GM18951 (cell line): Measurements from ENCODE around the gene WDCP.

Experiments
- POLR2A ChIP-seq: IDR thresholded peaks from 4 replicates; pipeline ENCODE4 v1.6.1; 2011; ENCODE audit warnings: mild to moderate bottlenecking; ENCODE audit not compliant: insufficient read length, insufficient read depth; ENCODE audit errors: extremely low read depth
- in situ Hi-C: fragments of 300-500 bp; cut with MboI; formaldehyde crosslinking; loops from one replicate; pipeline ENCODE4 v1.12.0; 2022; ENCODE audit warnings: low sequenced_read_pairs, mixed read lengths, inconsistent platforms; ENCODE audit not compliant: unreplicated experiment

The WDCP gene

DNA sequence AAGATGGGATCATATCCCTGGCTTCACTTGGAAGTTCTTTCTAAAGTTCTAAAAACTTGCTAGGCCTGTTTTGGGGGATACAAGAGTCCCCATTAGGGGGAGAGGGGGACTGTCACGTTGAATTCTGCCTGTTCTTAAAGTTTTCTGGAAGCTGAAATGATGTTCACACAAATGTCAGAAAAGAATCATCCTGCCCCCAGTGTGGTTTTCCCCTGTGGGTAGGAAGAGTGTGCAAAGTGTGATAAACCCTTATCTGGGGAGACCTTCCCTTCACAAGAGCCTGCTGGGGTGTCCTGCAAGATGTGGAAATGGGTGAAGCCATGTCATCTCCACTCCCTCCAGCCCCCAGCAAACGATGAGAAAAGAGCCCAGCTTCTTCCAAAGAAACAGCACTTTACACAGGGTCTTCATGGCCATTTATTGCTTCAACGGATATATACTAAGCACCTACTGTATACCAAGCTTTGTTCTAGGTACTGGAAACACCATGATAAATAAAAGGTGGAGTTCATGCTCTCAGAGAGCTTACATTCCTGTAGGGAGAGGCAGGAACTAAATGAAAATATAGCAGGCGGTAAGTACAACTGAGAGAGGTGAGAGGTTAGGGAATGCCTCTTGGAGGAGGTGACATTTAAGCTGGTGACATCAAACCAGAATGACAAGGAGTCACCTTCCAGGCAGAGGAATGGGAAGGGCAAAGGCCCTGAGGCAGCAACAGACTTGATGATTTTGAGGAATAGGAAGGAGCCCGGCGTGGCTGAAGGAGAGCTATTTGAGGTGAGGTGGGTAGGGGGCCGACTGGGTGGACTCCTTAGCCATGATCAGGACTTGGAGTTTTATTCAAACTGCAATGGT, 35.7 kb downstream of the WDCP start:
- TF ChIP-seq POLR2A, result no peak
- in situ Hi-C loops, result no loop called here

GRCh38 chr2:24010477-24011249, 36.5 kb downstream of the WDCP start:
- TF ChIP-seq POLR2A, result no peak
- in situ Hi-C loops, result no loop called here

DNA sequence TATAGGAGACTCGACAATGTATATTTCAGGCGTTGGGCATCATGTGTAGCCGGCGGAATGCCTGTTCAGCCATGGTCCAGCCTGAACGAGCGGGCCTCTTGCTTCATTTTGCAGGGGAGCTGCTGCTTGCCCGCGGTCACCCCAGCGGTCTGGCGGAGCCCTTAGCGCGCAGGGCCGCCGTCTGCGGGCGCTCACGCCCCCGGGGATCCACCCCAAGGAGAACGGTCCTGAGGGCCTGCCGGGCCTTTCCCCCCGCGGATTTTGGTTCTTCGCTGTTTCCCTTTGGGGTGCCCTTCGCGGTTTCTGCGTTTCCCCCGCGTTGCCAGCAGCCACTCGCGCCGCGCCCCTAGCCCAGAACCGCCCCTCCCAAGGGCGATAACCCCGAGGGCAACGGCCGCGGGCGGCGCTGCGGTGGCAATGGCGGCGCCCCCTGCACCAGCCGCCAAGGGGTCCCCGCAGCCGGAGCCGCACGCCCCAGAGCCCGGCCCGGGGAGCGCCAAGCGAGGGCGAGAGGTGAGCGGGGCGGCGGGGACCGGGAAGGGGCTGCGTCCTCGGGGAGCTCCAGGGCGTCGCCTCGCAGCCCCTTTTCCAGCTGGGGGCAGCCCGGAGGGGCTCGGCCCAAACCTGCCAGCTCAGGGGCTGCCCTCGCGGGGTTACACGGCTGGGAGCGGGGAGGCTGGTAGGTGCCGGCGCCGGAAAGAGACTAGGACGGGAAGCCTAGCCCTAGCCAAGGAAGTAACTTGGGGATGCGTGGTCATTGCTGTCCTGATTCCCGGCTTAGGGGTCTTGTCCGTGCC, 37.3 kb downstream of the WDCP start, which contains the start of gene MFSD2B:
Gene MFSD2B, plus strand, starts transcription at position 406 of the 797 bp plus-strand sequence. Its CDS starts 12 bp downstream, at position 418.
- in situ Hi-C loops, result no loop called here
- TF ChIP-seq POLR2A, result no peak

DNA sequence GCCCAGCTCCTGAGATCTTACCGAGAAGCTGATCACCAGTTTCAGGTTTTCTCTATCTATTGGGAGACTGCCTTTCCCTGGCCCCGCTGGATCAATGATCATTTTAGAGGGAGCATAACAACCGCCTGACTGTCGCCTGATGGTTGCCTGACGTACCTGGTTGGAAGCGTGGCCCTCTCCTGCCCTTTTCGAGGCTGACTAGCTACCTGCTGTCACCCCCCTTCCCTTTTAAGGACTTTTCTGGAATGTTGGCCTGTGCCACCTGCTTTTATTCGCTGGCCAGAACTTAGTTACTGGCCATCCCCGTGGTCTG, 37.9 kb downstream of the WDCP start:
- in situ Hi-C loops, result no loop called here
- TF ChIP-seq POLR2A, result no peak

GRCh38 chr2:24008672-24009366, 38.4 kb downstream of the WDCP start:
- in situ Hi-C loops, result no loop called here
- TF ChIP-seq POLR2A, result no peak

DNA sequence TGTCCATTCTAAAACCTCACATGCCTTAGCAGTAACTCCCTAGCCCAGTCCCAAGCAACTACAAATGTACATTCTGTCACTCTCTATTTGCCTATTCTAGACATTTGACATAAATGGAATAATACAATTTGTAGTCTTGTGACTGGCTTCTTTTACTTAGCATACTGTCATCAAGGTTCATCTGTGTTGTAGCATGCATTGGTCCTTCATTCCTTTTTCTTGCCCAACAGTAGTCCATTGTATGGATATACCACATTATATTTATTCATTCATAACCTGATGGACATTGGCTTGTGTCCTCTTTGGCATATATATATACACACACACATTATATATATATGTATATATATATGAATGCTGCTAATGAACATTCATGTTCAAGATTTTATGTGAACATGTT, 39.5 kb downstream of the WDCP start:
- TF ChIP-seq POLR2A, result no peak
- in situ Hi-C loops, result no loop called here

- no peak for TF ChIP-seq POLR2A
- in situ Hi-C loops, result no loop called here
Measured at GRCh38 chr2:23994567-23994966, 52.6 kb downstream of the WDCP start.

- no peak for TF ChIP-seq POLR2A
- in situ Hi-C loops, result no loop called here
Measured at GRCh38 chr2:23993736-23994269, 53.4 kb downstream of the WDCP start.

DNA sequence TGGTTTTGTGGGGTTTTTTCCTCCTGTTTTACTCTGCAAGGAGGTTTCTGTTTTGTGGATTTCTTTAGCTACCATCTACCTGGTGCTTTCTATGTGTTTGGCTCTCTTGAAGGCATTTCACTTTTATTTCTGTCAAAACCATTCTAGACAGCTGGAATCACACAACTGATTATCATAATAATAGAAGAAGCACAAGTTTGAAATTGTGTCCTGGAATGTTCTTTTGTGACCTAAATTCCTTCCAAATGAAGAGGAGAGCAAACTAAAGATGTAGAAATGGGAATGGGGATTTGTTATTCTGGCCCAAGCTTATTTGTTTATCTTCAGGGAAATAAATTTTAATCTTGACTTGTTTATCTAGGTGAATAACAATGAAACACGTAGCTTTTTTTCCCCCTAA, 54.3 kb downstream of the WDCP start:
- in situ Hi-C loops, result no loop called here

GRCh38 chr2:23988371-23988770, 58.8 kb downstream of the WDCP start:
- in situ Hi-C loops, result no loop called here
- TF ChIP-seq POLR2A, result no peak

More for the DNA sequence above, 54.3 kb downstream of the WDCP start:
- TF ChIP-seq POLR2A, result no peak
